Activated CD8-positive, alpha-beta T cell treated with anti-CD3 and anti-CD28 coated beads for 36 hours (primary cell): ENCODE measurements around the gene ARHGEF19. TPM values are rescaled to one million over a fixed set of nuclear protein-coding genes. Genes with fewer than 3 reads are reported as not detected.

Experiments used
- ATAC-seq: fragments of 200-7000 bp; cut with Tn5 transposase; one replicate; pipeline ENCODE4 v1.10.0; 2021; ENCODE audit warnings: mild to moderate bottlenecking, moderate library complexity
- CTCF ChIA-PET: fragments of 350-600 bp; sonication (Branson Sonifier 250); formaldehyde crosslinking; loops from one replicate; lab custom pipeline; 2021; ENCODE audit warnings: antibody characterized with exemption; lab: Charles Lee
- POLR2A ChIA-PET: fragments of 350-600 bp; sonication (Branson Sonifier 250); formaldehyde crosslinking; loops from one replicate; lab custom pipeline; 2021; ENCODE audit warnings: antibody characterized with exemption; lab: Charles Lee
- DNase-seq: peaks from one replicate; pipeline ENCODE4 v3.0.0-alpha.2; 2020
- H3K27ac Mint-ChIP-seq: one replicate; pipeline ENCODE4 v1.8.0; 2021; ENCODE audit warnings: mild to moderate bottlenecking, mixed read lengths
- H3K27me3 Mint-ChIP-seq: one replicate; pipeline ENCODE4 v1.8.0; 2021; ENCODE audit warnings: mixed read lengths
- H3K36me3 Mint-ChIP-seq: one replicate; pipeline ENCODE4 v1.8.0; 2021; ENCODE audit warnings: low read depth, mixed read lengths
- H3K4me1 Mint-ChIP-seq: one replicate; pipeline ENCODE4 v1.8.0; 2021; ENCODE audit warnings: low read depth, mixed read lengths
- H3K4me3 Mint-ChIP-seq: one replicate; pipeline ENCODE4 v1.8.0; 2021; ENCODE audit warnings: mild to moderate bottlenecking, moderate library complexity, mixed read lengths
- H3K9me3 Mint-ChIP-seq: one replicate; pipeline ENCODE4 v1.8.0; 2021; ENCODE audit warnings: mixed read lengths
- CTCF ChIP-seq: fragments of 200-600 bp; IDR thresholded peaks from one replicate; pipeline ENCODE4 v1.8.0; 2022; ENCODE audit warnings: antibody characterized with exemption, mild to moderate bottlenecking
- intact Hi-C: fragments of 100-400 bp; cut with micrococcal nuclease; formaldehyde crosslinking; loops from one replicate; pipeline ENCODE4 v1.10.0; 2022
- total RNA-seq, 2 experiments: library from RNA; stranded (reverse); gene quantifications; one replicate each; pipeline ENCODE4 v1.2.3, GENCODE V29; 2021

ARHGEF19 gene
- total RNA-seq, 2 experiments from 2014 or later: 5.7 to 7.4 TPM

- intact Hi-C loops: no loop called here
Observed at GRCh38 chr1:16205334-16205671, 7.1 kb downstream of the ARHGEF19 start.

GRCh38 chr1:16204634-16205333 is 7.7 kb downstream of the ARHGEF19 start:
- H3K27ac Mint-ChIP-seq: no peak overlapping the region
- peaks cover 4% of the 10 kb centered on the region for H3K36me3 Mint-ChIP-seq
- no peaks in the 10 kb centered on the region for H3K27me3 Mint-ChIP-seq
- H3K4me3 Mint-ChIP-seq: peak overlapping the region; percentile 18
- CTCF ChIA-PET: interaction anchor here (1.0 to 3.6 kb wide), 9 partner anchors 8 to 195 kb away, joined by 3 to 23 read pairs (median 4); partner anchors contain the start of gene CPLANE2
- ATAC-seq (no peak), DNase-seq (peak; percentile 71)
- peaks cover 4% of the 10 kb centered on the region for H3K4me1 Mint-ChIP-seq
- peak; percentile 31 for TF ChIP-seq CTCF
- POLR2A ChIA-PET: interaction anchor here (1.1 to 5.6 kb wide), 2 partner anchors 14 to 43 kb away, joined by 3 to 27 read pairs; no protein-coding TSS in a partner anchor
- H3K9me3 Mint-ChIP-seq: no peaks in the 10 kb centered on the region
- intact Hi-C loops: no loop called here

More at GRCh38 chr1:16205334-16205671, 7.1 kb downstream of the ARHGEF19 start:
- POLR2A ChIA-PET: interaction anchor here (1.1 to 5.6 kb wide), 2 partner anchors 13 to 42 kb away, joined by 3 to 27 read pairs; no protein-coding TSS in a partner anchor
- no peak overlapping the region for H3K27ac Mint-ChIP-seq
- peak; percentile 11 for TF ChIP-seq CTCF
- DNase-seq (no peak), ATAC-seq (no peak)
- peak overlapping the region; percentile 18 for H3K4me3 Mint-ChIP-seq
- H3K36me3 Mint-ChIP-seq: peaks cover 4% of the 10 kb centered on the region
- CTCF ChIA-PET: interaction anchor here (1.0 to 3.6 kb wide), 6 partner anchors 8 to 127 kb away, joined by 3 to 23 read pairs (median 4); partner anchors contain the start of gene CPLANE2
- H3K27me3 Mint-ChIP-seq: no peaks in the 10 kb centered on the region
- peaks cover 4% of the 10 kb centered on the region for H3K4me1 Mint-ChIP-seq
- H3K9me3 Mint-ChIP-seq: no peaks in the 10 kb centered on the region

- no peak overlapping the region for H3K27ac Mint-ChIP-seq
- no peak for TF ChIP-seq CTCF
- ATAC-seq: no peak
Observed at GRCh38 chr1:16204216-16204615, 8.2 kb downstream of the ARHGEF19 start.

GRCh38 chr1:16203550-16203949 is 8.9 kb downstream of the ARHGEF19 start:
- DNase-seq: no peak
- H3K36me3 Mint-ChIP-seq: peaks cover 4% of the 10 kb centered on the region
- POLR2A ChIA-PET: no interaction called here
- H3K27me3 Mint-ChIP-seq: no peaks in the 10 kb centered on the region
- CTCF ChIA-PET: interaction anchor here (1.0 to 3.6 kb wide), 6 partner anchors 14 to 193 kb away, joined by 3 to 23 read pairs (median 4); no protein-coding TSS in a partner anchor
- TF ChIP-seq CTCF: no peak
- H3K27ac Mint-ChIP-seq: no peak overlapping the region
- peaks cover 9% of the 10 kb centered on the region for H3K4me1 Mint-ChIP-seq
- no peak overlapping the region for H3K4me3 Mint-ChIP-seq
- no peaks in the 10 kb centered on the region for H3K9me3 Mint-ChIP-seq
- no peak for ATAC-seq
- intact Hi-C loops: no loop called here

More at GRCh38 chr1:16204216-16204615, 8.2 kb downstream of the ARHGEF19 start:
- ChIA-PET POLR2A (interaction anchor here (1.1 kb wide), 1 partner anchor 43 kb away, joined by 3 read pairs; no protein-coding TSS in a partner anchor), CTCF (interaction anchor here (1.0 to 3.6 kb wide), 9 partner anchors 9 to 194 kb away, joined by 3 to 23 read pairs (median 4); partner anchors contain the start of gene CPLANE2)
- H3K4me3 Mint-ChIP-seq: no peak overlapping the region
- peaks cover 4% of the 10 kb centered on the region for H3K36me3 Mint-ChIP-seq
- intact Hi-C loops: no loop called here
- H3K4me1 Mint-ChIP-seq: peaks cover 4% of the 10 kb centered on the region
- DNase-seq: no peak
- H3K27me3 Mint-ChIP-seq: no peaks in the 10 kb centered on the region
- H3K9me3 Mint-ChIP-seq: no peaks in the 10 kb centered on the region
